Measurements from ENCODE around the gene NPIPB4.
"Not testable (repeated sequence)": the region's sequence is repeated elsewhere in the genome, so short reads cannot be mapped to it uniquely, and the experiment has no call there.

NPIPB4 gene

DNA sequence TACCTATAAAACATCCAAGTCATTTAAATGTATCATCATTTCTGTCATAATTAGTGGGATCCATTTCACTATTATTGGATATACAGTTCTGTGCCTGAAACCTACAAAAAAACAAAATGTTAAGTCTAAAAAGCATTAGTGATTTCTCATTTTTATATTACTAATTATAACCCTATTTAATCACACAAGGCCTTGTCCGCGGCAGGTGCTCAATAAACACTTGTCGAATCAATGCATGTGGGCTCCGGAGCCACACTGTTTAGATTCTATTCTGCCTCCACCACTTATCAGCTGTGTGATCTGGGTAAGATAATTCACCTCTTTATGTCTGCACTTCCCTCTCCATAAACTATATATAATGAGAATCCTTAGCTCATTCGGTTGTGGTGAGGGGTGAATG, at the start of gene NPIPB4:
Gene NPIPB4 (minus strand): TSS at position 101 of the 400 bp plus-strand sequence. CDS start 378 bp downstream, outside the sequence.
- DNase-seq = not testable (repeated sequence)

DNA sequence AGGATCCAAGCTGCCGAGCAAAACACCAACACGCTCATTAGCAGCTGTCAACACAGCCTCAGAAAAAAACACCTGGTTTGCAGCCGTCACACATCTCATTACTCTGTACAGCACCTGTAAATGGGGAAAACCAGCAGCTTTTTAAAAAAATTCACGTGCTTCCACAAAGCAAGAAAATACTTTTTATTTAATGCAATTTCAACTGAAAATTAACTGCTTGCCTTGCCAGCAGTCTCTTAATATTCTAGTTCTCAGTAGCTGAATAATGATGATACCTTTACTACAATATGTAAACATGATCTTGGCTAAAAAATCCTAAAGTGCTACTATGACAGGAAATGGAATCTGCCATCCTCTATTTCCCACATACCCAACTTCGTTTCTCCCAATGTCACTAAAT, 41.4 kb upstream of the NPIPB4 start:
- DNase-seq = not testable (repeated sequence)

DNA sequence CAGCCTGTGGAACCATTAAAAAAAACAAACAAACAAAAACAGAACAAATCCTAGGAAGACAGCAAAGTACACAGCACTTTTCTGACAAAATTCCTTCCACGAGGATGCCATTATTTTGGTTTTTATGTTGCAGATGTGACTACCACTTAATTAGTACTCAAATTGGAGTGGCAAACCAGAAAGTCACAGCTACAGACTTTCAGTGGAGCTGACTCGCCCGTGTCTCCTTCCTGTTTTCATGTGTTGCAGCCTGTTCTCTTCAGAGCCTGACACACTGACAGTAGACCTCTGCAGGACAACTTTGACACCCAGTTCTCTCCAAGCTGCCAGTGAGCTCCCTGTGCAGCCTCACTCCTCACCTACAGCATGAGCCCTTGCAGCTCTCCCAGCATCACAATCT, 24.4 kb upstream of the NPIPB4 start:
- DNase-seq = peak; percentile 13

DNA sequence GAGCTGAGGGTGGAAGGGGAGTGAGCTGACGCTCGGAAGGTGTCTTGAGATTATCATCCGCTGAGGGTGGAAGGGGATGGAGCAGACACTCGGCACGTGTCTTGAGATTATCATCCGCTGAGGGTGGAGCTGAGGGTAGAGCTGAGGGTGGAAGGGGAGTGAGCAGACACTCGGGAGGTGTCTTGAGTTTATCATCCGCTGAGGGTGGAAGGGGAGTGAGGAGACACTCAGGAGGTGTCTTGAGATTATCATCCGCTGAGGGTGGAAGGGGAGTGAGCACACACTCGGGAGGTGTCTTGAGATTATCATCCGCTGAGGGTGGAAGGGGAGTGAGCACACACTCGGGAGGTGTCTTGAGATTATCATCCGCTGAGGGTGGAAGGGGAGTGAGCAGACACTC, 20.4 kb downstream of the NPIPB4 start:
- DNase-seq = not testable (repeated sequence)

DNA sequence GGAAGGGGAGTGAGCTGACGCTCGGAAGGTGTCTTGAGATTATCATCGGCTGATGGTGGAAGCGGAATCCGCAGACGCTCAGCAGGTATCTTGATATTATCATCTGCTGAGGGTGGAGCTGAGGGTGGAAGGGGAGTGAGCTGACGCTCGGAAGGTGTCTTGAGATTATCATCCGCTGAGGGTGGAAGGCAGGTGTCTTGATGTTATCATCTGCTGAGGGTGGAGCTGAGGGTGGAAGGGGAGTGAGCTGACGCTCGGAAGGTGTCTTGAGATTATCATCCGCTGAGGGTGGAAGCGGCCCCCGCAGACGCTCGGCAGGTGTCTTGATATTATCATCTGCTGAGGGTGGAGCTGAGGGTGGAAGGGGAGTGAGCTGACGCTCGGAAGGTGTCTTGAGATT, 21.2 kb downstream of the NPIPB4 start:
- peak; percentile 25 for DNase-seq

DNA sequence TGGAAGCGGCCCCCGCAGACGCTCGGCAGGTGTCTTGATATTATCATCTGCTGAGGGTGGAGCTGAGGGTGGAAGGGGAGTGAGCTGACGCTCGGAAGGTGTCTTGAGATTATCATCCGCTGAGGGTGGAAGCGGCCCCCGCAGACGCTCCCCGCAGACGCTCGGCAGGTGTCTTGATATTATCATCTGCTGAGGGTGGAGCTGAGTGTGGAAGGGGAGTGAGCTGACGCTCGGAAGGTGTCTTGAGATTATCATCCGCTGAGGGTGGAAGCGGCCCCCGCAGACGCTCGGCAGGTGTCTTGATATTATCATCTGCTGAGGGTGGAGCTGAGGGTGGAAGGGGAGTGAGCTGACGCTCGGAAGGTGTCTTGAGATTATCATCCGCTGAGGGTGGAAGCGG, 21.8 kb downstream of the NPIPB4 start:
- DNase-seq = not testable (repeated sequence)

DNA sequence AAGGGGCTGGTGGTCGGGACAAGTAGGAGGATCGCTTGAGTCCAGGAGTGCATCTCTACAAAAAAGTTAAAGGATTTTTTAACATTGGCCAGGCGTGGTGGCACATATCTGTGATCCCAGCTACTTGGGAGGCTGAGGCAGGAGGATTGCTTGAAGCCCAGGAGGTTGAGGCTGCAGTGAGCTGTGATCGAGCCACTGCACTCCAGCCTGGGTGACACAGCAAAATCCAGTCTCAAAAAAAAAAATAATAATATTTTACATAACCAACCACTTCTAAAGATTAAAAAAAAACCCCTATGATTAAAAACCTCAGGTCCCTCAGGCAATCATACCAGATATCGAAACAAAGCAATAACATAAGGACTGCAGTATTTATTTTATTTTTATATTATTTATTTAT, 23.3 kb downstream of the NPIPB4 start:
- DNase-seq = not testable (repeated sequence)

DNA sequence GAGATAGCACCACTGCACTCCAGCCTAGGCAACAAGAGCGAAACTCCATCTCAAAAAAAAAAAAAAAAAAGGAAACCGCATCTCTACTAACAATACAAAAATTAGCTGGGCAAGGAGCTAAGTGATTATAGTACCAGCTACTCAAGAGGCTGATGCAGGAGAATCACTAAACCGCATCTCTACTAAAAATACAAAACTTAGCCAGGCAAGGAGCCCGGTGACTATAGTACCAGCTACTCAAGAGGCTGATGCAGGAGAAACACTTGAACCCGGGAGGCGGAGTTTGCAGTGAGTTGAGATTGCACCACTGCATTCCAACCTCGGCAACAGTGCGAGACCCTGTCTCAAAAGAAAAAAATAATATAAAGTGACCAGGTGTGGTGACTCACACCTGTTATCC, 27.6 kb downstream of the NPIPB4 start:
- not testable (repeated sequence) for DNase-seq

DNA sequence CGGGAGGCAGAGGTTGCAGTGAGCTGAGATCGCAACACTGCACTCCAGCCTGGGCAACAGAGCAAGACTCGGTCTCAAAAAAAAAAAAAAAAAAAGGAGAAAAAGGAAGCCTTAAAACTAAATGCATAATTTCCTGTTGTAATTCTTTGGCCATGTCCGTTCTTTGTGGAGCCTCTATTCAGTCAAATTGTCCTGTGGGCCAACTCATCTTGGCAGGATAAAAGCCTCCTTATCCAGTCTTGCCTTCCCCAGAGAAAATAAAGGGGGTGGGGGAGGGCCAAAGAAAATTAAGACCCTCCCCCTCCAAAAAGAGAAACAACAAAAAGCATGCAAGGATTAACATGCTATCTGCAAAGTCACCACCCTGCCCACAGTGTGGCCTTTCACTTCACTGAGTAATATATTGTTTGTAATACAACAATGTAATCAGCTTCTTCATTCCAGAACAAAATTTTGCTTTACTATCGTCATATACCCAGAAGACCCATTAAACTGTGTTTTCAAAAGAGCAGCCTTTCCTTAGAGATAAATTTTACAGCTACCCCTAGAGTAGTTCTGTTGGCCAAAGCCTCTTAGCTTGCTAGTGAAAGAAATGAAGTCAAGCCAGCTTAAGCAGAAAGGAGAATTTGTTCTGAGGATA, 31.4 kb downstream of the NPIPB4 start:
- DNase-seq = not testable (repeated sequence)

DNA sequence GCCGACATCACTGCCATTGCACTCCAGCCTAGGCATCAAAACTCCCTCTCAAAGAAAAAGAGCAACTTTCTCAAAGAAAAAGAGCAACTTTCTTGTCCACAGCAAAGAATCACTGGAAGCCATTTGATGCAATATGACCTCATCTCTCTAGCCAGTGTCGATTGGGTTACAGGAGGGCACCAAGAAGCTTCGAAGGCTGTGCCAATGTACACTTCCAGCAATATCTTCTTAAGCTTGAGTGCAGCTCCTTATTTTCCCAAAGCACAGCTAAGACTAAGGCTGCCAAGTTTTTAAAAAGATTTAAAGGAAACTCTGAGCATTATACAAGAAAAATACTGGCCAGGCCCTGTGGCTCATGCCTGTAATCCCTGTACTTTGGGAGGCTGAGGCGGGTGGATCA, 32.0 kb downstream of the NPIPB4 start:
- not testable (repeated sequence) for DNase-seq

DNA sequence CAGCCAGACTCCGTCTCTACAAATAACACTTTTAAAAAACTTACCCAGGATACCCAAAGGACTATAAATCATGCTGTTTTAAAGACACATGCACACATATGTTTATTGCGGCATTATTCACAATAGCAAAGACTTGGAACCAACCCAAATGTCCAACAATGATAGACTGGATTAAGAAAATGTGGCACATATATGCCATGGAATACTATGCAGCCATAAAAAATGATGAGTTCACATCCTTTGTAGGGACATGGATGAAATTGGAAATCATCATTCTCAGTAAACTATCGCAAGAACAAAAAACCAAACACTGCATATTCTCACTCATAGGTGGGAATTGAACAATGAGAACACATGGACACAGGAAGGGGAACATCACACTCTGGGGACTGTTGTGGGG, 34.3 kb downstream of the NPIPB4 start:
- DNase-seq = not testable (repeated sequence)

DNA sequence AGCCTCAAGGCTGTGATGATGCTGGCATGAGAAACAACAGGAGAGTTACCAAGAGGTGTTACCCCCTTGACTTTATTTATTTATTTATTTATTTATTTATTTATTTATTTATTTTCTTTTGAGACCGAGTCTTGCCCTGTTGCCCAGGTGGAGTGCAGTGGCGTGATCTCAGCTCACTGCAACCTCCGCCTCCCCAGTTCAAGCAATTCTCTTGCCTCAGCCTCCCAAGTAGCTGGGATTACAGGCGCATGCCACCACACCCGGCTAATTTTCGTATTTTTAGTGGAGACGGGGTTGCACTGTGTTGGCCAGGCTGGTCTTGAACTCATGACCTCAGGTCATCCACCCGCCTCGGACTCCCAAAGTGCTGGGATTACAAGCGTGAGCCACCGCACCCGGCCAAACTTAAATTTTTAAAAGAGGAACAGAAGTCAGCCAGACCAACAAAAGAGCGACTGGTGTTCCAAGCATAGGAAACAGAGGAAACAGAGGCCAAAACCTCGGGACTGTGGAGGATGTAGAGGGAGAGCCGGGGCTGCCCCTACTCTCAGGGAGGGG, 36.6 kb downstream of the NPIPB4 start:
- DNase-seq = not testable (repeated sequence)

DNA sequence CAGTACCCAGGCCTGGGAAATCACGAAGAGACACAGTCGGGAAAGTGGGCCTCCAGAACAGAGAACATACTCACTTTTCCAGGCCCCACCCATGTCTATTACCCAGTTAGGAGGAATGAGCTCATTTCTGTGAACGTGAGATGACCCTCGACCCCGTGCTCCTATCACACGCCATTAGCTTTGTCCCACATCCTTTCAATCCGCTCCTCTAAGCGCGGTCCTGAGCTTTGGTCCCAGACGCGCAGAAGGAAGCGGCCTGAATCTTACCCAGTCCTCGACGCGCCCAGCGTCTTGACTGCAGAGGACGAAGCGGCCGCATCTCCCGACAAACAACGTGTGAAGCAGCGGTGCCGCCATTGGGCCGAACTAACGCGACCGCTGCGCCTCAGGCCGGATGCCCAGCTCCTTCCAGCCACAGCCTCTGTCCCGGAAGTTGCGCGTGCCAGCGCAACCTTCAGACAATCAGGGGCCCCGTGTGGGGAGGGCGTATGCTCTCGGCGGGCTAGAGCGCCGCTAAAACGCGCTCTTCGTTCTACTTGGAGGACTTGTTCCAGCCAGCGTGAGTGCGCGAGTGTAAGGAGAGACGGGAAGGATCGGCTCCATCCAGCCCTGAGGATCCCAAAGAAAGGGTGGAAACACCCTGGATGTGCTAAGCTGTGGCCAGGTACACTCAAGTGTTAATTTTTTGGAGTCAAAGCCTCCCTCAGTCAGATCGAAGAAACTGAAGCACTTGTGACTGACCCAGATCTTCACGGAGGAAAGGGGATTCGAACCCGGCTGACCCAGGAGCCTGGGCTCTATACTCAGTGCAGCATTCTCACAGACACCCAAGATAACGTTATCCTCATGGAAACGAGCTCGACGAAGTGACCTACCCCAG, 37.3 kb downstream of the NPIPB4 start:
- DNase-seq = peak; percentile 69

DNA sequence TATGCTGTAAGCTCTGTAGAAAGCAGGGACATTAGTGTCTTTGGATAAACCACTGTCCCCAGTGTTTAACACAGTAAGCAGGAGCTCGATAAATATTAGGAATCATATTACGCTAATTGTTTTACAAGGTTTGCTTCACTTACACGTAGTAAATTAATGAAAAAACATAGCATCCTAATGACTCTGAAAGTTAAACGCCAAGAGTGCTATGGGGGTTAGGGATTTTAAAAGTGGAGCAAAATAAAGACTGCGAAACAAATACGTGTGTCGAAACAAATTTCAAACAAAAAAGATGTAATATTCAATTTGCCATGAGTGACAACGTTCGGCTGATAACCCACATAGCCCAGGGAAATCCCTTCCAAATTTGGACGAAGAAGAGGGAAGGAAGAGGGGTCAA, 37.9 kb downstream of the NPIPB4 start:
- not testable (repeated sequence) for DNase-seq

DNA sequence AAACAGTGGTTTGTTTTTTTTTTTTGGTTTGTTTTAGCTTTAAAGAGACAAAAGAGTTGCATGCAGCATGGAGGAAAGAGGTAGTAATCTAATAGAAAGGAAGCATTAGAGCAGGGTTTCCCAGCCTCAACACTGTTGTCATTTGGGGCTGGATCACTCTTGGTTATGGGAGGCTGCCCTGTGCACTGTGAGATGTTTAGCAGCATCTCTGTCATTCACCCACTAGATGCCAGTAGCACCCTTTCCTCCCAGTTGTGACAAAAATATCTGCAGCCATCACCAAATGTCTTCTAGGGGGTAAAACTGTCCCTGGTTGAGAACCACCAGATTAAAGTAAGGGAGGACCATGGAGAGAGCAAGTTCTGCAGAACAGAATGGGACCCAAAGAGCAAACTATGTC, 40.5 kb downstream of the NPIPB4 start:
- not testable (repeated sequence) for DNase-seq

DNA sequence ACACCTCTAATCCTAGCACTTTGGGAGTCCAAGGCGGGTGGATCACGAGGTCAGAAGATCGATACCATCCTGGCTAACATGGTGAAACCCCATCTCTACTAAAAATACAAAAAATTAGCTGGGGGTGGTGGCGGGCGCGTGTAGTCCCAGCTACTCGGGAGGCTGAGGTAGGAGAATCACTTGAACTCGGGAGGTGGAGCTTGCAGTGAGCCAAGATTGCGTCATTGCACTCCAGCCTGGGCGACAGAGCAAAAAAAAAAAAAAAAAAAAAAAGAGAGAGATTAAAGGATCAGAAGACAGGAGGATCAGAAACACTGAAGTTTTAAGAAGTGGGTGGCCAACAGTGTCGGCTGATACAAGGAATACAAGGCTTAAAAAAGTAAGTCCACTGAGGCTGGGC, 41.9 kb downstream of the NPIPB4 start:
- not testable (repeated sequence) for DNase-seq

DNA sequence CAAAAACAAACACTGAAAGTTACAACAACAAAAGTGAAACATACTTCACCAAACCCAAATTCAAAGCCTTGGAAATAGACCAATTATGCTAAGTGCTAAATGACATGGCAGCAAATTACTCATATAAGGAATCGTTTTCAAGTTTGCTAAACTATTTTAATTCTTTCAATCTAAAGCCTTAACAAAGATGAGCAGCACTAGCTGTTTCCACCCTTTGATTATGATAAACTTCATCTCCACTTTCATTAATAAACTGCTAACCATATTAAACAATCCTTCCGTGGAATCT, 55.2 kb downstream of the NPIPB4 start:
- DNase-seq = not testable (repeated sequence)

DNA sequence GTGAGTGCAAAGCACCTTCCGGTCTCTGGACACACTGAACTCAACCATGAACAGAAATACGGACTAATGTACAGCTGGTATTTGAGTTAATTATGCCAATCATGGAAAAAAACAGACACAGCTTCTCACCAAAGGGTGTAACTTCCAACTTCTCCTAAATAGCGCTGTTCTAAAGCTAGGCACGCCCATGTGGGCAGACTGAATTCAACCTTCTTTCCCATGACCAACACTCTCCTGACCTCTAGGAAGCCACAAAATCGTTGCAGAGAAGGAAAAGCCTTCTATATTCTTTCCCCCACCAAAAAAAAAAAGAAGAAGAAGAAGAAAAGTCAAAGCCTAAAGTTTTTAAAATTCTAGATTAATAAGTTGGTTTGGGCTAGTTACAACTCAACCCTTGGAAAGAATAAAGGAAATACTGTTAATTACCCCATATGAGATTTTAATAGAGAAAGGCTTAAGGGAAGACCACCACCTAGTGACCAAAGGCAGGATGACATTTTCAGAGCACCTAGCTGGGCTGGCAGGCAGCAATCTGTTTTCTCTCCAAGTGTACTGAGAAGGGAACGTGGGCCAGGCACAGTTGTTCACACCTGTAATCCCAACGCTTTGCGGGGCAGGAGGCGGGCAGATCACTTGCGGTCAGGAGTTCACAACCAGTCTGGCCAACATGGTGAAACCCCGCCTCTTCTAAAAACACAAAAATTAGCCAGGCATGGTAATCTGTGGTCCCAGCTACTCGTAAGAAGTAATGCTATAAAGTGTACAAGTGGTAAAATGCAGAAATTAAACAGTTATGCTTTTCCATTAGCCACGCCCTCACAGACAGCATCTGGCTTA, 55.8 kb downstream of the NPIPB4 start:
- DNase-seq = peak; percentile 12

DNA sequence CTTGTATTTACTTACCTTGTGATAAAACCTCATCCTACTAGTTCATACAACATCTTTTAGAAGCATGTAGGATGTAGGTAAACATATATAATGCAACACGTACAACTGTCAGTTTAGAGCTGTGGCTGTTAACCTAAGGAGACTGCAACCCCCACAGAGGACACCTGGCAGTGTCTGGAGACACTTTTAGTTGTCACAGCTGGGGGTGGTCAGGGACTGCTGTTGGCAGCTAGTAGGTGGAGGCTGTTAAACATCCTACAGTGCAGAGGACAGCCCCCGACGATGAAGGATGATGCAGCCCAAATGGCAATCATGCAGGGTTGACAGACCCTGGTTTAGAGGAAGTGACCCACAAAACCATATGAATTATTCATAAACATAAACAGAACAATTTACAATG, 59.0 kb downstream of the NPIPB4 start:
- not testable (repeated sequence) for DNase-seq

DNA sequence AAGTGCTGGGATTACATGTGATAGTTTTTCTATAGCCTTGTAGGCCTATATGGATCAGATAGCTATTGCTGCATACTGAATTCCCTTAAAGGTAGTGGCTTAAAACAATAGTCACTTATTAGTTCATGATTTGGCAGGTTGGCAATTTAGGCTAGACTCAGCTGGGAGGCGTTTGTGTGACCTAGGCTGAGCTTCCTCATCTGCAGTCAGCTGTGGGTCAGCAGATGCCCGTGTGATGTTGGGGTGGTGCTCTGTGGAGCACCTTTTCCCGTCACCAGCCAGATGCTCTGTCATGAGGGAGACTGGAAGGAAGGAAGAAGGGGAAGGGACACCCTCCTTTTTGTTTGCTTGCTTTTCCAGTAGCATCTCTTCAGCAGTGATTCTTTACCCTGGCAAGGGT, 64.2 kb downstream of the NPIPB4 start:
- DNase-seq = not testable (repeated sequence)

DNA sequence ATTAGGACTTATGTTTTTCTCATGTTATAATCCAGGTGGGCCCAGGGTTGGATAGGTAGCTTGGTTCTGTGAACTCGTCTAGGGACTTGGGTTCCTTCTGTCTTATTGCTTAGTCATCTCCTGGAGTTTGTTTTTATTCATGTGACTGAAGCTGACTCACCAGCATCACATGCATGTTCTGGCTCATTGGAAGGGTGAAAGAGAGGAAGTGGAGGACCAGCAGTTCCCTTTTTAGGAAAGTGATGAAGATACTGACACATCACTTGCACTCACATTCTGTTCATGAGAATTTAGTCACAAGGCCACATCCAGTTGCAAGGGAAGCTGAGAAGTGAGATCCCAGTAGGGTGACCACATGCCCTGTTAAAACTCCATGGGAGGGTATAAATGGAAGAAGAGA, 67.0 kb downstream of the NPIPB4 start:
- not testable (repeated sequence) for DNase-seq

All from activated naive CD4-positive, alpha-beta T cell treated with Interleukin-2 at 50 U/mL for 16 hours (primary cell).